ENCODE results near the gene HTRA1.

- no peak for TF ChIP-seq REST (IDR thresholded peaks at IDR 0.05; ENCODE audit: low read depth, low read length)
- no peak for TF ChIP-seq CTCF (IDR thresholded peaks at IDR 0.05)
- no peak for TF ChIP-seq FOSL2 (IDR thresholded peaks at IDR 0.05; ENCODE audit: borderline replicate concordance, low read depth)
- no peak for TF ChIP-seq POLR2AphosphoS5 (IDR thresholded peaks at IDR 0.05; ENCODE audit: low read depth, low read length)
- TF ChIP-seq RCOR1 (IDR thresholded peaks at IDR 0.05; ENCODE audit: low read length), result no peak
Measured at GRCh38 chr10:122515022-122515424, 53.7 kb downstream of the HTRA1 start.

All from SK-N-SH (cell line).